ENCODE measurements around the gene PCSK5.
A peak's percentile ranks its signal among the peaks of the same experiment; 100 is the strongest.

PCSK5 gene

DNA sequence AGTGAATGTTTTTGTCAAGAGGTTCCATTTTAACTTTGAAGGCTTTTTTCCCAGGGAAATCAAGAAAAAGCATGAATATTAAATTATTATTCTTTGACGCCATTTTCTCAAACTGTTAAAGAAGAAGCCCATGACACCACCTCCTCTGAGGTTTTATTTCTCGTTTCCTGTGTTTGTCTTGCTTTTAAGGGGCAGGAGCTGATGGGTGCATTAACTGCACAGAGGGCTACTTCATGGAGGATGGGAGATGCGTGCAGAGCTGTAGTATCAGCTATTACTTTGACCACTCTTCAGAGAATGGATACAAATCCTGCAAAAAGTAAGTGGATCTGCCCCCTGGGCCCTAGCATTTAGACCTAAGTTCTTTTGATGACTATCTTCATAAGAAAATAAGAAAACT lies 298.4 kb downstream of the PCSK5 start:
- no peak for DNase-seq (ENCODE audit: low read depth)
- TF ChIP-seq CTCF (IDR thresholded peaks at IDR 0.05; ENCODE audit: insufficient read depth, low read depth, low read length, missing control alignments) = no peak
- no peak overlapping the region for H3K4me3 ChIP-seq (ENCODE audit: low read length)

GRCh38 chr9:76191493-76191892 lies 301.0 kb downstream of the PCSK5 start:
- DNase-seq (ENCODE audit: low read depth) = no peak

GRCh38 chr9:76192013-76192412 lies 301.5 kb downstream of the PCSK5 start:
- DNase-seq (ENCODE audit: low read depth) = no peak
- TF ChIP-seq CTCF (IDR thresholded peaks at IDR 0.05; ENCODE audit: insufficient read depth, low read depth, low read length, missing control alignments) = no peak
- H3K4me3 ChIP-seq (ENCODE audit: low read length) = no peak overlapping the region

More at GRCh38 chr9:76191493-76191892, 301.0 kb downstream of the PCSK5 start:
- H3K4me3 ChIP-seq (ENCODE audit: low read length) = no peak overlapping the region
- TF ChIP-seq CTCF (IDR thresholded peaks at IDR 0.05; ENCODE audit: insufficient read depth, low read depth, low read length, missing control alignments) = no peak

DNA sequence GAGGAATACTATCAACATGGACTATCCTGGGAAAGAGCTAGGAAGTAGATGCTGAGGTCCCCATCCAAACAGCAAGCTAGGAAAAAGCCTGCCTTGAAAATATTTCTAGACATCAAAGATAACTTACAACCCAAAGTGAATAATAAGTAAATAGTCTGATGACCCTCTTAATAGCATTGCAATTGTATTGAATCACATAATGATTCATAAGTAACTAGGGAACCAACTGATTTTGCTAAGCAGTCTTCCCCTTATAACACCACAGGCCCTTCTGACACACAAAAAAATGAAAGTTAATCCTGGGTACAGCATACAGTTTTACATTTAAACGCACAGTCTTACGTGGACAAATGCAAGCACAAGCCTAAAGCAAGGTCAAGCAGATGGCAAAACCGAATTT lies 304.4 kb downstream of the PCSK5 start:
- DNase-seq (ENCODE audit: low read depth) = peak; percentile 41
- TF ChIP-seq CTCF (IDR thresholded peaks at IDR 0.05; ENCODE audit: insufficient read depth, low read depth, low read length, missing control alignments) = no peak
- no peak overlapping the region for H3K4me3 ChIP-seq (ENCODE audit: low read length)

DNA sequence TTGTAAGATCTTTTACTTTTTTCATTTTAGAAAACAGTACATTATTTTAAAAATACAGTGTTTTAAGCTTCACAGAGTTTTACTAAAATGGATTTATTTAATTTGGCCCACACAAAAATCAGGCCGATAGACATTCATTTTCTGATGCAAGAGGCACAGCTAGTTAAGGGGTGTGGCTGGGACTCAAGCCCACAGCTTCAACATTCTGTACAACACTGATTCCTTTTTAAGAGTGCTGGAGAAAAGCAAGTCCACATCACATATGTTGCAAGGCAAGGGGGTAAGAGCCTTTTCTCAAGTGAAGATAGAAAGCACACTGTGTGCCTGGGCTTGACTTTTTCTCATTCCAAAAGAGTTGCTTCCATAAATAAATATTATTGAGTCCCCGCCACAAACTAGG lies 307.9 kb downstream of the PCSK5 start:
- no peak overlapping the region for H3K4me3 ChIP-seq (ENCODE audit: low read length)
- no peak for DNase-seq (ENCODE audit: low read depth)
- TF ChIP-seq CTCF (IDR thresholded peaks at IDR 0.05; ENCODE audit: insufficient read depth, low read depth, low read length, missing control alignments) = no peak

DNA sequence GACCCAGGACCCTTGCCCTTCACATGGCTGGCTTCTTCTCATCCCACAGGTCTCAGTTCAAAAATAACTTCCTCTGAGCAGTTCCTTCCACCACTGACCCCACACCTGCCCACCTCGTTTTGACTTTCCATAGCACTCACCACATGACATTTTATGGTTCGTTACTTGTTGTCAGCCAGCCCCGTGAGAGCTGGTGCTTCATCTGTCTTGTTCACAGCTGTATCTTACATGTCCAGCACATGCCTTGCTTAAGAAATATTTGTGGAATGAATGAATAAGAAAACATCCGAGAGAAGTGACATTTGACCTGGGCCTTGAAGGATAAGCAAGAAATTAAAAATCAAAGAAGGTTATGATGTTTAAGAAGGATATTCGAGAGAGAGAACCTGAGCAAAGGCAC lies 309.8 kb downstream of the PCSK5 start:
- no peak for DNase-seq (ENCODE audit: low read depth)
- no peak for TF ChIP-seq CTCF (IDR thresholded peaks at IDR 0.05; ENCODE audit: insufficient read depth, low read depth, low read length, missing control alignments)

GRCh38 chr9:76200745-76201144 lies 310.3 kb downstream of the PCSK5 start:
- no peak overlapping the region for H3K4me3 ChIP-seq (ENCODE audit: low read length)
- no peak for DNase-seq (ENCODE audit: low read depth)
- no peak for TF ChIP-seq CTCF (IDR thresholded peaks at IDR 0.05; ENCODE audit: insufficient read depth, low read depth, low read length, missing control alignments)

More for the DNA sequence above, 309.8 kb downstream of the PCSK5 start:
- no peak overlapping the region for H3K4me3 ChIP-seq (ENCODE audit: low read length)

Measured in epithelial cell of esophagus (primary cell).